SHP77 treated with DMSO at 0.1 percent for 48 hours (cell line): ENCODE data around the gene ATG3.
"Not testable (repeated sequence)": the region's sequence is repeated elsewhere in the genome, so short reads cannot be mapped to it uniquely, and the experiment has no call there.

Source experiments
- DNase-seq: peaks from one replicate; lab custom pipeline; 2025; lab: John Stamatoyannopoulos, UW

ATG3 gene

DNA sequence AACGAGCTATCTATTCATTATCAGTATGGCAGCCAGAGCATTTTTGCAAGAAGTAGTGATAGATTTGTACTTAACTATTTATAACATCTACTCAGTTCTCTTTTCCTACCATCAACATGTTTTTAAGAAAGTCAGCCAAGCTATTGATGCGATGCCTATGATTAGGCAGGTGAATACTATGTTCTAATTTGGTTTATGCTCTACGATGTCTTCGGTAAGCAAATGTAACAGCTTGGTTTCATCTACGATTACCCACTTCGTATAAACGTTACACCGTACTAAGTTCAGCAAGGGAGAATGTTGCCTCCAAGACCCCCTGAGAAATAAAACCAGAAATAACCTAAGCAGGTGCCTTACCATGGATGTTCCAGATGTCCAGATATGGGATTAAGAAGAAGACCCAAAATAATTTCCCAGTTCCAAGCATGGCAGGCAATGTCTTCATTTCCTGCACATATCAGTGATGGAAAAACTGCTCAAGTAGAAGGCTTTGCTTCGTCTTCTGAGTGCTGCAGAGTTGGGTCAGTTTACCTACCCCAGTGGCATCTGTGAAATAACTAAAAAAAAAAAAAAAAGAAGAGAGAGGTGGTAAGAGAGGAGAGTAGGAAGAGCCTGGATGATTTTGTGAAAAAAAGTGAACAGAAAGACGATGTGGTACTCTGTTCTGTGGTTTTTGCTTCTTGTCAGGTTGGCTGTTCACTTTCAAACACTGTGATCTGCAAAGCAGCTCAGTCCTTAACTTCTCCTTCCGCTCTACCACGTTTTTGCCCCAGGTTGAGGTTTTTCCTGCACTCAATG, 62.6 kb downstream of the ATG3 start, which contains the start of gene BTLA:
Gene BTLA (minus strand): TSS at position 559 of the 798 bp plus-strand sequence. CDS start 114 bp downstream, at position 445.
- DNase-seq = no peak

DNA sequence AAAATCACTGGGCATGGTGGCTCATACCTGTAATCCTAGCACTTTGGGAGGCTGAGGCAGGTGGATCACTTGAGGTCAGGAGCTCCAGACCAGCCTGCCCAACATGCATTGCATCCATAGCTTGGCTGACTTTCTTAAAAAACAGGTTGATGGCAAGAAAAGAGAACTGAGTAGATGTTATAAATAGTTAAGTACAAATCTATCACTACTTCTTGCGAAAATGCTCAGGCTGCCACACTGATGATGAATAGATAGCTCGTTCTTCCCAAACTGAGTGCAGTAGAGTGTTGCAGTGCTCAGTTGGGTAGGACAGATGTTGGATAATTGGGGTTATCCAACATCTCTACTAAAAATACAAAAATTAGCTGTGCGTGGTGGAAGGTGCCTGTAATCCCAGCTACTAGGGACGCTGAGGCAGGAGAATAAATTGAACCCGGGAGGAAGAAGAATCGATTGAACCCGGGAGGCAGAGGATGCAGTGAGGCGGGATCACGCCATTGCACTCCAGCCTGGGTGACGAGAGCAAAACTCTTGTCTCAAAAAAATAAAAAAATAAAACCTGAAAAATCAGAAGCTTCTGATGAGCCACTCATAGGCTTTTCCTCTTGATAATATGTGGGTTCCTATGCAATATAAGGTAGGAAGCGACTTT, 63.7 kb downstream of the ATG3 start:
- no peak for DNase-seq

DNA sequence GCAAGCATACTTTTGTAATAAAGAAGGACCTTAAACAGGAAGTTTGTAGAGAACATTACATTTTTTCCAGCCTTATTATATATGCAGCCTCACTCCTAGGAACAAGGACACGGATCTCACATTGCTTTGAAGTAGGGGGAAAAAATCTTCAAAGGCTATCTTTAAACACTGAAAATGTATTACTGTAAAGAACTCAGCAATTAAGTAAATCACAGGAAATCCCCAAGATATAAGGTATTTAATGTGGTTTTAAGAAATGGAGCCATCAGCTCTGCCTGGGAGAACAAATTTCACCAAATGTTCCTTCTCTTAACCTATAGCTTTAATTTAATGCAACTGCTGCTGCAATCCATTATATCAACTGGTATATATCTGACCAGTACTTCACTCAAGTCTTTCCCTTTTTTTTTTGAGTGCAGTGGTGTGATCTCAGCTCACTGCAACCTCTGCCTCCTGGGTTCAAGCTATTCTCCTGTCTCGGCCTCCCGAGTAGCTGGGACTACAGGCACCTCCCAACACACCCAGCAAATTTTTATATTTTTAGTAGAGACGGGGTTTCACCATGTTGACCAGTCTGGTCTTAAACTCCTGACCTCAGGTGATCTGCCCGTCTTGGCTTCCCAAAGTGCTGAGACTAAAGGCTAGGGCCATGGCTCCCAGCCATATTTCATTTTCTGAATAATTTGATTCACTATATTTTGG, 65.2 kb downstream of the ATG3 start:
- DNase-seq = no peak

DNA sequence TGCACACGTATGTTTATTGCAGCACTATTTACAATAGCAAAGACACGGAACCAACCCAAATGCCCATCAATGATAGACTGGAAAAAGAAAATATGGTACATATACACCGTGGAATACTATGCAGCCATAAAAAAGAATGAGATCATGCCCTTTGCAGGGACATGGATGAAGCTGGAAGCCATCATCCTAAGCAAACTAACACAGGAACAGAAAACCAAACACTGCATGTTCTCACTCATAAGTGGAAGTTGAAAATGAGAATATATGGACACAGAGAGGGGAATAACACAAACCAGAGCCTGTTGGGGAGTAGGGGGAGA, 67.4 kb downstream of the ATG3 start:
- DNase-seq = not testable (repeated sequence)

DNA sequence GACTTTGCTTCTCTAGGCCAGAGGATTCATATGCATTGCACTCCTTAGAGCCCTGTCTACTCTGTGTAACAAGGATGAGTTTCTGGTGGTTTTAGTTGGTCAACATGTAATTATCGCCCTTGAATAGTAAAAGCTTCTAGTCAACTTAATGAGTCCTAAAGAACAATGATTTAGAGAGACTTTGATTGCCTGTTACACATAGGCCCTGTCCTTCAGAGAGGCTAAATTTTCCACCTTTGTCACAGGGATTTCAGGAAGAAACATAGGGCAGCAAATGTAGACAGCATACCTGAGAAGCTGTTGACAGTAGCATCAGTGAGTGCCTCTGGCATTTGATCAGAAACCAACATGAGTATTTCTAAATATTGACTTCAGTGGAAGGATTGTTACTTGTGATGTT, 69.6 kb downstream of the ATG3 start:
- DNase-seq = no peak

DNA sequence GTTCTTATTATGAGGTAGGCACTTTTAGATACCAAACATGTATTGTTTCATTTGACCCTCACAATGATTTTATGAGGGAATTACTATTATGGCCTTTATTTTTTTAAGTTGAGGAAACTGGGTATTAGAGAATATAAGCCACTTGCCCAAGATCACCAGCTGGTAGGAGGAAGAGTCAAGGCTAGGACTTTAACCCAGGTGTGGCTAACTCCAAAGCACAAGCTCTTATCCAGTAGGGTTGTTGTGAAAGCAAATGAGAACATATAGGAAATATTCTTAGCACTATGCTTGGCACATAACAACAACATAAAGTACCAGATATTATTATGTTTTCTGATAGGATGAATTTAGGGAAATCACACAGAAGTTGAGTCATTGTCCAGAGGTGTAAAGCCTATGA, 70.4 kb downstream of the ATG3 start:
- no peak for DNase-seq

DNA sequence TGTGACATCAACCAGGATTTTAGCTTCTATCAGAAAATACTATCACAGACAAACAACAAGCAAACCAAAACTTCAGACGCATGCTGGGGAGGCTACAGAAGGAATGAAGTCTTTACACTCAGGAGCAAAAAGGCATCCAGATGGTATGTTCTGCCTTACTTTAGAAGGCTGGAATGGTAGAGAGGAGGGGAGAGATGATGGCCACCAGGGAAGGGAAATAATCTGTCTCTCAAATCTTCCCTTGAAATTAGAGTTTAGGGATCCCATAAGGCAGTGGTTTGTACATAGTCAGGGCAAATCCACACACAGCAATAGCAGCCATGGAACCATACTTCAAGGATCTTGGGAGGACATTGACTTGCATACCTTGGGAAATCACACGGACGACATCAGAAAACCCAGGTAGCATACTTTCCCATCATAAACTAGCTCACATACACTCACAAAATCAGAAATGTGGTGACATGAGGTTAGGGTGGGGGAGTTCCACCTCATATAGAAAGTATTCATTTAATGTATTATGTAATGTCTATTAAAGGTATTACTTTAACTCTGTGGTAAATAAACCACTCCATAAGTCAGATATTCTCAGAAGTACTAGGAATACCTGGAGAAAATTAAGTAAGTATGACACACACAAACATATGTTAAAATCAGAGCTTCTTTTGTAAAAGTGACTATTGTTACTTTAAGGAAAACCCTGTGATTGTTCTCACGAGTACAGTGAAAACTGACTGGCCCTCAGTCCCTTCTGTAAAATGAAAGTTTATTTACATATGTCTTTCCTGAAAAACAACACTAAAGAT, 71.9 kb downstream of the ATG3 start:
- no peak for DNase-seq

DNA sequence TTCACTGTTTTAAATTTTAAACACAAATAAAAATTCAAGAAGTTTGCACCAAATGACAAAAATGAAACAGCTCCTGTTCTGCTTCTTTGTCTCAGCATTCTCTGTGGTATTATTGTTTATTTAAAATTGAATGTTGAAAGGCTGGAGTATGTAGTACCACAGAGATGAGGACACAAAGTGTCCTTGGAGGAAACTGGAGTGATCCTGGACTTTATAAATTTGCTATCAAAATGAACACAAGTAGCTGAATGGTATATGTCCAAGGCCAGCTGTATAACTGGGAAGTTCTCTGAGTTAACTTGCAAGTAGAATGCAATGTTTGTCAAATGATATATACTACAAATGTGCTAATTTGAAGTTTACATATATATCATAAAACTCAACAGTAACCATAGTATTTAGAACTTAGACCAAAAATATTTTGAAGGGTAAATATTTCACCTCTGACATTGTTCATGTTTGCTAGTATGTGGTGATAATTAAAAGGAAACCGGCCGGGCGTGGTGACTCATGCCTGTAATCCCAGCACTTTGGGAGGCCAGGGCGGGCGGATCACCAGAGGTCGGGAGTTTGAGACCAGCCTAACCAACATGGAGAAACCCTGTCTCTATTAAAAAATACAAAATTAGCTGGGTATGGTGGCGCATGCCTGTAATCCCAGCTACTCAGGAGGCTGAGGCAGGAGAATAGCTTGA, 74.8 kb downstream of the ATG3 start:
- no peak for DNase-seq

DNA sequence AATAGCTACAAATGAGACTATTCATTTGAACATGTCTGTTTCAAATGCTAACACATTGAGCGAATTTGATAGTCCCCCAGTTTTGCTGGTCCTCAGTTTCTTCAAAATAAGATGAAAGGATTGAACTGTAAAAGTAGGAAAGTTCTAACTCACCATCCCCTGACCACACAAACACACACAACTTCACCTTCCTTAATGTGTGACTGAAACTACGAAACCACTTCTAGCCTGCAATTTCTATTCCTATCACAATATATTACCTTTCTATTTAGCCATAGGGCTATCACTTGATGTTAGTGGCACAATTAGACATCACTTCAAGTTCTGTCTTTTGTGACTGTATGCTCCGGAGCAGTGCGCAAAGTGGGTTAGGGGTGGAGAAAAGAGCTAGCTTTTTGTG, 77.4 kb downstream of the ATG3 start:
- no peak for DNase-seq

DNA sequence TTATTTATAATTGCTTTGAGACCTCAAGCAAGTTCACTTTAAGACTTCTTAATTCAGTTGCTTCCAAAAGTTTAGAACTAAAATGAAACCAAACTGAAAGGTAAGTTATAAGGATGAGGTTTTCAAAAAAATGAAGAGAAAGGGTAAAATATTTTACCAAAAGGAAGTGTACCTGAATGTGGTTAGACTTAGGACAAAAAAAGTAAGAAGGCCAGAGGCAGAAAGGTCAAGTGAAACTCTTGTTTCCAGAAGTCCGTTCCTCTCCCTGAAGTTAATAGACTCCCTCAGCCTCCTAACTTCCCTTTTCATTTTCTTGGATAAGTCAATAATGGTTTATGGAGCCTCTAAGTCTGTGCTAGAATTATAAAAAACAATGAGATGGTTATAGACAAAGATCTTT, 79.1 kb downstream of the ATG3 start:
- no peak for DNase-seq
